Fibroblast of upper back skin (primary cell): ENCODE data around the gene WNT7B.
A peak's percentile ranks its signal among the peaks of the same experiment; 100 is the strongest.

Source experiments
- DNase-seq: peaks from one replicate; pipeline ENCODE4 v3.0.0-alpha.2; 2013

Gene WNT7B

DNA sequence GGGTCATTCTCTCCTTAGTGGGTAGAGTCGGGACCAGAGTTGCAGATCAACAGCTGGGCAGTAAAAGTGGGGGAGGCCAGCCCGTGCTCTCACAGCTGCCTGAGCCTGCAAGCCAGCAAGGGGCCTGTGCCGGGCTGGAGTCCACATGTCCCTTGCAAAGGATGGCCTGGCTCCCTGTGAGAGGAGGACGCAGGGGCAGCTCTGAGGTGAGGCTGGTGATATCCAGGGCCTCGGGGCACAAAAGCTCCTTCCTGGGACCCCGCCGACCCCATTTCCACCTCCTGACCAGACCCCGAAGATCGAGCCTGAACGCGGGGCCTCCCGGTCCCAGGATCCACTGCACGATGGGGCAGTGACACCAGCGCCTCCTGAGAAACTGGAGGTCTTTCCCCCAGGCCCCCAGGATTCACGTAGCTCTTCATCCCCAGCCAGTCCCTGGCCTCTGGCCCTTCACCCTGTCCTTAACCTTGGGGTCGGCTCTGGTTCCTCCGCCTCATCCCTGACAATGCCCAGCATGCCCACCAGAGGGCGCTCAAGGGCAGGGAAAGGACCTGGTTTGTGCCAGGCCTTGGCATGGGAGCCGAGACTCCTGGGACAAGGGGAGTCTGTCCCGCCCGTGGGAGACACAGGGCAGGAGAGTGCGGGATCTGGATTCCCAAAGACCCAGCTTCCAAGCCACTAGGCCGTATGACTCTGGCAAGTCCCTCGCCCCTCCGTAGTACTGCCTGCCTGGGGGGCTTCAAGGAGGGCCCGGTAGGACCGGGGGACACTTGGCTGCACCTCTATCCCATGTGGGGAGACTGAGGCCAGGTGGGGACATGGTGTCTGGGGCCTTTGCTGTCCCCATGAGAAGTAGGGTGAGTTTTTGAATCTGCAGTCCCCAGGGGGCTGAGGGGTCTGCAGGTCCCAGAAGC, 17.8 kb upstream of the WNT7B start:
- peak; percentile 68 for DNase-seq

DNA sequence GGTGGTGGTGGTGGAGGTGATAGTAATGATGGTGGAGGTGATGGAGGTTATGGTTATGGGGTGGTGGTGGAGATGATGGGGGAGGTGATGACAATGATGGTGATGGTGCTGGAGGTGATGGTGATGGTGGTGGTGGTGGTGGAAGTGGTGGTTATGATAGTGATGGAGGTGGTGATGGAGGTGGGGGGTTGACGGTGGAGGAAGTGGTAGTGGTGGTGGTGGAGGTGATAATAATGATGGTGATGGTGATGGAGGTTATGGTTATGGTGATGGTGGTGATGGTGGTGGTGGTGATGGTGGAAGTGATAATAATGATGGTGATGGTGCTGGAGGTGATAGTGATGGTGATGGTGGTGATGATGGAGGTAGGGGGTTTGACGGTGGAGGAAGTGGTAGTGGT, 16.9 kb upstream of the WNT7B start:
- DNase-seq = no peak

DNA sequence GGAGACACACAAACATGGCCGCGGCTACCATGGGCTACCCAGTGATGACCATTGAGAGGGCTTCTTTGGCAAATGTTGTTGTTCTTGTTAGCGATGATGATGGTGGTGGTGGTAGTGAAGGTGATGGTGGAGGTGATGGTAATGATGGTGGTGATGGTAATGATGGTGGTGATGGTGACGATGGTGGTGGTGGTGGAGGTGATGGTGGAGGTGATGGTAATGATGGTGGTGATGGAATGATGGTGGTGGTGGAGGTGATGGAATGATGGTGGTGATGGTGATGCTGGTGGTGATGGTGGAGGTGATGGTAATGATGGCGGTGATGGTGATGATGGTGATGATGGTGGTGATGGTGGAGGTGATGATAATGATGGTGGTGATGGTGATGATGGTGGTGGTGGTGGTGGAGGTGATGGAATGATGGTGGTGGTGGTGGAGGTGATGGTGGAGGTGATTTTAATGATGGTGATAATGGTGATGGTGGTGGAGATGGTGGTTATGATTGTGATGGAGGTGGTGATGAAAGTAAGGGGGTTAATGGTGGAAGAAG, 16.3 kb upstream of the WNT7B start:
- no peak for DNase-seq

DNA sequence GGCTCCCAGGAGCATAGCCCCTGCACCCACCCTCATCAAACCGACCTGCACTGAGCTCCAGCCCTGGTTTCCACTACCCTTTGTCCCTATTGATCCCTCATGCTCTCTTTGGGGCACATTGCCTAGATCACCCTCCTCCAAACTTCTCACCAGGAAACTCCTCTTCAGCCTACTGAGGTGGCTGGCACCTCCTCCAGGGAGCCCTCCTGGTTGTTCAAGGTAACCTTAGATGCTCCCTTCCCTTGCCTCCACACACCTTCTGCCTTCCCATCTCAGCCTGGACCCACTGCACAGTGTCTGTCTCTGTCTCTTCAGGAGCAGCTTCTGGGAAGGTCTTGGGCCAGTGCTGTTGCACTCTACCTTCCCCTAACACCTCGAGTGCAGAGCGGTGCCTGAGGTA, 15.8 kb upstream of the WNT7B start:
- no peak for DNase-seq

DNA sequence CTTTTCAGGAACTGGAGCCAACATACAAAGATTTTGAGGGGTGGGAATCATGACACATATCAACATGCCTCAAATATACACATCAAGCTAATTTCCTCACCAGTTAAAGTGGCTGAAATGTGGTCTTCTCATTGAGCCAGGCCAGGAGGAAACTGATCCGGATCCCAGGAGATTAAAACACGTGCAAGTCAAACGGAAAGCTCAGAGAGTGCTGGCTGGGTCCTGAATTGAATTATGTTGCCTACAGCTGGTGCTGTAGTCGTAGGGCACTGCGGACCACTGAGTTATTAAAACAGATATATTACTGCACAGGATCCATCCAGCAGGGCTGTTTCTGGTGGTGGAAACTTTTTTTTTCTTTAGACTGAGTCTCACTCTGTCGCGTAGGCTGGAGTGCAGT, 14.1 kb upstream of the WNT7B start:
- DNase-seq = no peak

DNA sequence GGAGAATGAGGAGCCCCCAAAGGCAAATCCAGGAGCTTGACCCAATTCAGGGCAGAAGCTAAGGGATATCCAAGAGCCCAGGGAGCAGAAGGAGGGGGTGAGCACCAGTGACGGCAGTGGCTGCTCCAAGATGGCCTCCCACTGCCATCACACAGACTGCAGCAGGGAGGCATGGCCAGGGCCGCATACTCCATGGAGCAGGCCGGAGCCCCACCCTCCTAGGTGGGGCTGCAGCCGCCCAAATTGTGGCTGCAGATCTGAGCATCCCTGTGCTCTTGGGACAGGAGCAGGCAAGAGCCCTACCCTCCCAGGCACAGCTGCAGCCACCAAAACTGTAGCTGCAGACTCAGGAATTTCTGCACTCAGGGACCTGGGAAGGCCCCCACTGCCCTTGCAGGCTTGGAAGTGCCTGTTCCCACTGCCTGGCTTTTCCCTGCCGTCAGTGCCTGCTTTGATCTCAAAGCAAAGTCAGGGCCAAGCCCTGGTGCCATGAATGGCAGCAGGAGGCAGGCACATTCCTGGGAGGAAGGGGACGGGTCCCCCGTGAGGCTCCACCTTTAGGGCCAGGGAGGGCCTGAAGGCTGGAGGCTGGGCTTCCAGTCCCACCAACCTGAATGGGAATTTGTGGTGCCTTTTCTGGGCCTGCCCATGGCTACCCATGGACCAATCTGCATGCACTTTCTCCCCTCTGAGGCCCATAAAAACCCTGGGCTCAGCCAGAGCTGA, 10.3 kb upstream of the WNT7B start:
- DNase-seq = no peak

DNA sequence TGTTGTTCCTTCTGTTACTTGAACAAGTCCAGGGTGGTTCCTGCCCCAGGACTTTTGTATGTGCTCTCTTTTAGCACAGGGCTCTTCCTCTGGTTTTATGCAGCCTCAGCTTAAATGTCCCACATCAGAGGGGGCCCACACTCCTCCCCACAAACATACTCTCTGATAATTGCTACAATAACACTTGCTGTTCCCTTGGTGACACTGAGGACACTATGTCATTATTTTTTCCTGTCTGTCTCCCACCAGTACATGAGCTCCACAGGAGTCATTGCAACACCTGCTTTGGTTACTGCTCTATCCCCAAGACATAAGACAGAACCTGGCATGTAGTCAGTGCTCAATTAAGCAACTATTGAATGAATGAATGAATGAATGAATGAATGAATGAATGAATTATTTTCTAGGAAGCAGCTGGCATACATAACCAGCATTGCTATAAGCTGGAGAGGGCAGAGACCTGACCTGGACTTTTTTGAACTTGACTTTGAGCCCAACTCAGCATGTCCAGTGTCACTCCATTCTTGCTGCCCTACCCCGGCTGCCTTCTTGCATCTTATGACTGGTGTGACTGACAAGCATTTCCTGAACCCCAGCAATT, 7.5 kb upstream of the WNT7B start:
- no peak for DNase-seq

DNA sequence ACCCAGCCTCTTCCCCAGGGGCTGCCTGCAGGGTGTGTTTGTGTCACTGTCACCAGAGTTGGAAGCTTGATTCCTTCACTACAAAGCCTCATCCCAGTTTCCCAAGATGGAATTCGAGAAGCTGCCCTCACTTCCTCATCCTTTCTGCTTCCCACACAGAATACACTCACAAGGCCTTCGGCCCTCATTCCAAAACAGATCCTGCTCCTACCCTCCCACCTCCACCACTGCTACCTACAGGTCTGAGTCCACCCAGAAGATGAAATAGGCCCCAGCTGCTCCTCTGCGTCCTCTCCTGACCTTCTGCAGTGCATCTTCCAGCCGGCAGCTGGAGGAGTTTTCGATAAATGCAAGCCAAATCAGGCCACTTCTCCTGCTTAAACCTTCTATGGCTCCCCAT, 6.8 kb upstream of the WNT7B start:
- DNase-seq = no peak

DNA sequence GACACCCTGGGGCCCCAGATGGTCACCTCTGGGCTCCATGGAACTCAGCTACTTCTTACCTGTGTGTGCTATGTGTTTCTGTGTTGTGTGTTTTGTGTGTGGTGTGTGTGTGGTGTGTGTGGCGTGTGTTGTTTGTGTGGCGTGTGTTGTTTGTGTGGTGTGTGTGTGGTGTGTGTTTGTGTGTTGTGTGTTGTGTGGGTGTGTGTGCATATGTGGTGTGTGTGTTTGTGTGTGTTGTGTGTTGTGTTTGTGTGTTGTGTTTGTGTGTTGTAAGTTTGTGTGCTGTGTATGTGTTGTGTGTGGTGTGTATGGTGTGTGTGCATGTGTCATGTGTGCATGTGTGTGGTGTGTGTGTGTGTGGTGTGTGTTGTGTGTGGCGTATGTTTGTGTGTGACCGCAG, 3.8 kb upstream of the WNT7B start:
- DNase-seq = no peak

DNA sequence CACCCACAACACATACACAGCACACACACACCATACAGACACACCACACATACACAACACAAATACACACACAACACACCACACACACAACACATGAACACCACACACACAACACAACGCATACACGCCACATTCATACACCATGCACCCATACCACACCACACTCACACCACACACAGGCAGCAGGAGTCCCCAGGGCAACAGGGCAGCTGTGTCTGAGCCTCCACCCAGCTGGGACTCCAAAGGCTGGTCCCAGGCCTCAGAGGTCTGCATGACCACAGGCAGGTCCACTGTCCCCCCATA, 3.3 kb upstream of the WNT7B start:
- no peak for DNase-seq

DNA sequence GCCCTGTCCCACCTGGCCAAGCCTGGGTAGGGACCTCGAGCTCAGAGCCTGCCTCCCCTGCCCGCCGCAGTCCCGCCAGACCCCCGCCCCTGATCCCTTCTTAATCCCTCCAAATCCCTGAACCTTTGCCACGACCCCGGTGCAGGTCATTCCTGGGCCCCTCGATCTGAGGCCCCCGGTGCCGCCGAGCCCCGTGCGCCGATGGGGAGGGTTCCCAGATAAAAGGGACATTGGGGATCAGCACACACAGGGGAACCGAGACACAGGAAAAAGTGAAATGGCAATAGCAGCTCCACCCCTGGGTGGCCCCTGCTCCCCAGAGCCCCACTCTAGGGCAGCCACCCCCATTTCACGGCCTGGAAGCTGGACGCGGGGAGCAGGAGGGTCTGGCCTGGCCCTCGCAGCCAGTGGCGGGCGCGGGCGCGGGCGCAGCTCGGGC, 1.3 kb upstream of the WNT7B start:
- no peak for DNase-seq

DNA sequence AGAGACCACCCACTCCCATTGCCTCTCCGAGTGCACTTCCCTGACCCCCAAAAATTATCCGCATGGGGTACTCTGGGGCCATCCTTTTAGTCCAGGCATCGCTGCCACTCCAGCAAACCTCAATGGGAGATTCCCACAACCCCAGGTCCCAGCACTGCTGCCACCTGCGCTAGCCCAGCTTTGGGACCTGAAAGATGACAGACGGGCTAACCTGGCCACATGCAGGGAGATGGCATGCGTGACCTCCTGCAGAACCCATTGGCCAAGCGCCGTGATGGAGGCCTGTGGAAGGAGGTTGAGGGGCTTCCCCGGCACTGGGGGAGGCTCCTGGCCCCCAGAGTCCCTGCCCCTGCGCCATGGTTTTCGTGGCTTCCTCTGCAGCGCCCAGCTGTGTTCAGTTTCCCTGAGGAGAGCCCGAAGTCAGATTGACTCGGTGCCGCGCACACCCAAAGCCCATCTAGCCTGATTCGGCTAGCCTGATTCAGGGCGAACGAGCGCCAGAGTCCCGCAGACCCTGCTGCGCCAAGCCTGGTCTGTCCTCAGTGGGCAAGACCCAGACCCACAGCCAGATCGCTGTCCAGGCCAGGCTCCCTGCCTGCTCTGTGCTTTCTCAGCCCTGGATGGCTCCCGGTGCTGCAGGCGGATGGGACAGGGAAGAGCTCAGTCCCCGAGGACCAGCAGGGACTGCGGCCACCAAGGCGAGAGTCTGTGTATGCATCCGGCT, 751 bp upstream of the WNT7B start:
- DNase-seq = no peak

DNA sequence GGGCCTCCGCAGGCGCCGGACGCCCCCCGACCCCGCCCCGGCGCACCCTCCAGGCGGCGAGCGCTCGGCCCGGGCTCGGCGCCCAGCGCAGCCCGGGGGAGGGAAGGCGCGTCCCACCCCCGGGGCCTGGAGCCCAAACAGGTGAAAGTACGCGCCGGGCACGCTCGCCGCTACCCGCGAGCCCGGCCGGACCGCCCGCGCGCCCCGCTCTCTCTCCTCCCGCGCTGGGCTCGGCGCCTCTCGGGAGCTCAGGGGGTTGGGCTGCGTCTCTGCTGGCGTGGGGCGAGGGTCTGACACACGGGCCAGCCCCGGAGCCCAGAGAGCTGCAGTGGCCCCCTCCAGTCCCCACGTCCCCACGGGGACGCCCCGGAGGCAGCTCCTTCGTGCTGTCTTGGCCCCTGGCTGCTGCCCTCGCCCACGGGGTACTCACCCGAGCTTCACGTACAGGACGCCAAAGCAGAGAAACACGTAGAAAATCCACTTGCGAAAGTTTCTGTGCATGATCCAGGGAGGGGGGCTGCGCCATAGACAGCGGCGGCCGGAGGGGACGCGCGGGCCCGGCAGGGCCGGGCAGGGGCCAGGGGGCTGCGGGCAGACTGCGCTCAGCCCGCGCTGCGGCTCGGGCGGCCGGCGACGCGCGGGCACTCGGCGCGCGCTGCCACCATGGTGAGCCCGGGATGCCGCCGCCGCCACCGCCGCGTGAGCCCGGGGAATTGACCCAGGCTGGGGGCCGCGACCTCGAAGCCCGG, 534 bp downstream of the WNT7B start:
- DNase-seq = no peak

DNA sequence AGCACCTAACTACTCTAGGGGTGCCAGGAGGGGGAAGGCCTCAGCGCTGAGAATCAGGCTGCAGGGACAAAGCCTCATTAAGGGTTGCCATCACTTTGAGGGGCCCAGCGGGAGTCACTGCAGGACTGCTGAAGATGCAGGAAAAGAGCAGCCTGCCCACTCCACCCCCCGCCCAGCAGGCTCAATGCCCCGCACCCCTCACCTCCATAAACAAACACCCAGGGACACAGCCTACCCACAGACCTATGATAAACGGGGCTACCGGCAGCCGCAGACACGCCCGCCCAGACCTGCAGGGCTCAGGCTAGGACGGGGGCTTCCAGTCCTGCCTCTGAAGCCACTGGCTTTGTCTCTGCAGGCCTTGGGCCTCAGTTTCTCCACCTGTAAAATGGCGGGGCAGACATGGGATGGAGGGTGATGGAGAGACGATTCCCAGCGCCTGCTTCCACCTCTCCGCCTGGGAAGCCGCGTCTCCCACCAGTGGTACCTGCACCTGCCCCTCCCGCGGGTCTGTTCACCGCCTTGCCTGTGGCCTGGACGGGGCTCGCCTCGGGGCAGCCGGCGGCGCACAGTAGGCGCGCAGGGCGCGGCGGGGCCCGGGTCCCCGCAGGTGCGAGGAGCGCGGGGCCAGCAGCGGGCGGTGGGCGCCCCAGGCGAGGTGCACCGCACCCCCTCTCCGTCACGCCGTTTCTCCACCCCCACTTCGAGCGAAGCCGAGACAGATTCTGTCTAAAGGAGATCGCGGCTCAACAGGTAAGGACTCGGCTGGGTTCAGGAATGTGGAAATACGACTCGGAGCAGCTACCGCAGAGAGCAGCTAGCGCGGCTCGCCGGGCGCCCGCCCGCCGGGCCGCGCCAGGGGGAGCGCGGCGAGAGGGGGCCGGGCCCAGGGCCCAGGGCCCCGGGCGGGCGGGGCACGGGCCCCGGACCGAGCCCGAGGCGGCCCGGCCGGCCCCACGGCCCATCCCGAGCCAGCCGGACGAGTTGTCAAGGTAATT, 1.5 kb downstream of the WNT7B start:
- no peak for DNase-seq

DNA sequence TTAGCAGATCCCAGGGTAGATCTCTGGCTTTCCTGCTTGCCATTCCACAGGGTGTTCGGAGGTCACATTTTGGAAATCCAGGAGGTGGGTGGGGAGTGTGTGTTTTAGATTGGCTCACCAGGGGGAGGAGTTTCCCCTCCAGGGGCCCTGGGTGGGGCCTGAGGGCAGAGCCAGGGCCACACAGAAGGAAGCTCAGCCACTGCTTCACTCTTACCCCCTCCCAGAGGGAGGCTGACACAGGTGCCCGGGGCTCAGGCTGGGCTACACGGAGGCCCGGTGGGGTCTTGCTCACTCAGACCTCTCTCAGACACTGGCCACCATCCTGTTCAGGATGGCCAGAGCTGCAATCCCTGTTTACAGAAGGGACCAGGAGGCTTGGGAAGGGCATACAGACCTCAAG, 2.5 kb downstream of the WNT7B start:
- DNase-seq = no peak

DNA sequence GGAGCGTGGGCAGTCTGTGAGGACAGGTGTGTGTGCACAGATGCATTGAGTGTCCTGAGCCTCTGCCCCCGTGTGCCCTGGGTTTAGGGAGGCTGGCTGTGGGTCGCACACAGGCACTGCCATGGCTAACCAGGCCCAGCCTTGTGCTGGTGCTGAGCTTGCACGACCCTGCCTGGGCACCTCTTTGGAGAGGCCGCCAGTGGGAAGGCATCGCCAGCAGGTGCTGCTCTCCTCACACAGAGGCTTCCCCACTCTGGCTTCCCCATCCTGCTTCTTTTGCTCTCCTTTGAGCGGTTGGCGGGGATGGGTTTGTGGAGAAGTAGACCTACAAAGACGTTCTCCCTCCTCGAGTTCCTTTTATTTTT, 4.1 kb downstream of the WNT7B start:
- DNase-seq = no peak

DNA sequence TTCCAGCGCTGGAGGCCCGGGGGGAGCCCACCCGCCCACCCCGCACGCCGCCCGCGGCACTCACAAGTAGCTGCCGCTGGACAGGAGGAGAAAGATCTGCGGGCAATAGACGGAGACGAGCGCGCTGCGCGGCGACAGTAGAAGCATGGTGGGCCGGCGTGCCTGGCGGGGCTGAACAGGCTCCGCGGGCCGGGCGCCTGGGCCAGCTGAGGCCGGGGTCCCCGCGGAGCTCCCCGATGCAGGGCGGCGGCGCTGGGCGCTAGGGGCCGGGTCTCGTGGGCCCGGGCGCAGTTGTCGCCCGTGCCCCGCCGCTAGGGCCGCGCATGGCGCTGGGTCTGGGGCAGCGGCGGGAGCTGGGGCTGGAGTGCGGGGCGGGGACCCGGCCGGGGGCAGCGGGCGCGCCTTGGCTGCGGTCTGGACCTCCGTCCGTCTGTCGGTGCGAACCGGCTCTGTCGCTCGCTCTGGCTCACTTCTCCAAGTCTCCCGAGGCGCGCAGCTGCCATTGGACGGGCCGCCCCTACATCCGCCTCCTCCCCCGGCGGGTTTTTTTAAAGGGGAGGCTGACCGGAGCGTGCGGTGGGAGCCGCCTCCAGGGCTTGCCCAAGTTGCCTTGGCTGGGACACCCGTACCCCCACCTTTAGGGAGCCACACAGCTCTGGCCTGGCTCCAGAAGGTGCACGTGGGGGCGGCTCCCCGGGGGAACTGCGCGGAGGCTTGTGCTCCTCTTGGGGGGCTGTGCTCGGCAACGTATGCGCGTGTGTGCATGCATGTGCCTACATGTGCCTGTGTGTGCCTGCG, 4.7 kb downstream of the WNT7B start:
- no peak for DNase-seq

DNA sequence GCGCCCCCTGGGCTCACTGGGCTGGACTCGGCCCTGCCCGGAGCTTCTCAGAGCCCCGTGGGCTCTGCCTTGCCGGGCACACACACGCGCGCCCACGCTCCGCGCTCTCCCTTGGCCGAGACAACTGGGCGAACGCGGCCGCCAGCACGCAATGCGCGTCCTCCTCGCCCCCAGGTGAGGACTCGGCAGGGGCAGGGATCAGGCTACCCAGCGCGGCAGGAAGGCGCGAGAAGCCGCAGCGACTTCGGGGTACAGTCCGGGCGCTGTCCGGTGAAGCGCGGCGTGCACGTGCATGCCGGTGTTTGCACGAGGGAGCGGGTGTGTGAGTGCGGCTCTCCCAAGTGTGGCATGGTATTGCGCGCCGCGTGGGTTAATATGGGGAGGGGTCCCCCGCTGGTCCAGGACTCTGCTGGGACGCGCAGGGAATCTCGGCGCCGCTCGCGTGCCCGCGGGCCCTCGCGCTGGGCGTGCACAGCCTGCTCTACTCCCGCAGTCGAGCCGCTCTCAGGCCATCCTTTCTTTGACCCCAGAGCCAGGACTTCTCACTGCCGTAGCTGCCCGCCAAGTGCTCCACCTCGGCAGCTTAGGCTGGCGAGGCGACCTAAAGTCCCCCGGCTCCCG, 5.4 kb downstream of the WNT7B start:
- DNase-seq = no peak

DNA sequence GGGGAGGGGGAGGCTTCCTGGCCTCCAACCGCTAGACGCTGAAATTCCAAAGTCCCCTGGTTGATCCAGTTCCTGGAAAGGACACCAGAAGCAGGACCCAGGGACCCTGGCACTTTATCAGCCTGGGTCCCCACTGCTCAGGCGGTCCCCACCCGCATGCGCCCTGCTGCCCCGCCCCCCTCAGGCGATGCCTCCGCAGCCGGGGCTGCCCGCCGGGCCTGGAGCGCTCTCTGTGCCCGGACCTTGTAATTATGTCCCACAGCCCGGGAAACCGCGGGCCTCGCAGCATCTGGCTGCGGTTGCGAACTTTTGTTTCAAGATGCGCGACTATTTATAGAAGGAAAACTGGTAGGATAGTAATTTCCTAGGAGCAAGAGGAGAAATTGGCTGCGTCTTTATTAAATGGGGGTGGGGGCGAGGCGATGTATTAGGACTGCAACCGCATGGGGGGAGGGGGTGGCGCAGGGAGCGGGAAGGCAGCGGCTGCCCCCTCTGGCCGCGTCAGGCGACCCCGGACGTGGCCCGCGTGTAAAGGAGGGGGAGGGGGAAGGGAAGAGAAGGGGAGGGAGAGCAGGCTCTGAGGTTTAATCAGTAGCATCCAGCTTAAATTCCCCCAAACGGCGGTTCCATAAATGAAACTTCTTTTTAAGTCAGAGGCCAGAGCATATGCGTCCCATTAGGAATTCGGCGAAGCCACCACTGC, 6.1 kb downstream of the WNT7B start:
- peak; percentile 71 for DNase-seq
